HTR-8/SVneo (cell line): ENCODE data around the gene GPR82.
"Not testable (repeated sequence)": the region's sequence is repeated elsewhere in the genome, so short reads cannot be mapped to it uniquely, and the experiment has no call there.

Experiments used
- DNase-seq: peaks from one replicate; pipeline ENCODE4 v3.0.0; 2011; ENCODE audit warnings: low spot score, mixed read lengths; ENCODE audit not compliant: insufficient read length
- FAIRE-seq: peaks from 2 replicates; lab custom pipeline; 2011; peaks lifted over from hg19 to GRCh38; lab: Jason Lieb, UNC

Gene GPR82, protein sequence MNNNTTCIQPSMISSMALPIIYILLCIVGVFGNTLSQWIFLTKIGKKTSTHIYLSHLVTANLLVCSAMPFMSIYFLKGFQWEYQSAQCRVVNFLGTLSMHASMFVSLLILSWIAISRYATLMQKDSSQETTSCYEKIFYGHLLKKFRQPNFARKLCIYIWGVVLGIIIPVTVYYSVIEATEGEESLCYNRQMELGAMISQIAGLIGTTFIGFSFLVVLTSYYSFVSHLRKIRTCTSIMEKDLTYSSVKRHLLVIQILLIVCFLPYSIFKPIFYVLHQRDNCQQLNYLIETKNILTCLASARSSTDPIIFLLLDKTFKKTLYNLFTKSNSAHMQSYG

DNA sequence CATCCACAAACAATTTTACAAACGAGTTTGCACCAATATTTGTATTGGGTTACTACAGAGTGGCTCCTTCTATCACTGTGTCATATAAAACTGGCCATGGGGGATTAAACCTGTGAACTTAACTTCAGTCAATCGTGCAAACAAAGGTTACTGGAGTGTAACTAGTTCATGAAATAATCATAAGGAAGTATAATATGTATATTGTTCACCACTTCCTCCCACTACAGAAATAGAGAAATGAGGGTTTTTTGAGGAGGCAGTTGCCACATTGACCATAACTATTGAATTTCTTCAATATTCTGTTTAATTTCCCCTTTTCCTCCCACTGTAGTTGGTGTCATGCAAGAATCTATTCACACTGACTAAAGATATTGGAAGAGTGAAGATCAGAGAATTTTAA, at the start of gene GPR82:
Gene GPR82 (plus strand): TSS at position 356 of the 400 bp plus-strand sequence. CDS start 2,846 bp downstream, outside the sequence.
- FAIRE-seq (no peak), DNase-seq (no peak)

DNA sequence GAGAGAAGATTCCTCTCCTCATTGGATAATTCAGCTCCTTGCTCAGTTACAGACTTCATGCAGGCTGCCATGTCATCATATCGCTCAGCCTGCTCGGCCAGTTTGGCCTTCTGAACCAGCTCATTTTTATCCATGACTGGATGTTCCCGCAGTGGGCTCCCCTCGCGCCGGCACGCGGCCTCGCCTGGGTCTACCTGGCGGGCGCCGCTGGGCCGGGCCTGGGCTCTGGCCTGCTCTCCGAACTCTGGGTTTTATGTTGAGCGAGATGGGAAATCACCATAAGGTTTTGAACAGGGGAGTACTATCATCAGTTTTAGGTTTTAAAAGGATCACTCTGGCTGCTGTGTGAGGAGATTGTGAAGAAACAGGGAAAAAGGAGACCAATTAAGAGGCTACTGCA, 47.6 kb upstream of the GPR82 start:
- not testable (repeated sequence) for DNase-seq, FAIRE-seq

- no peak for DNase-seq
- no peak for FAIRE-seq
These were observed 46.6 kb upstream of the GPR82 start for GRCh38 chrX:41677183-41678060.

DNA sequence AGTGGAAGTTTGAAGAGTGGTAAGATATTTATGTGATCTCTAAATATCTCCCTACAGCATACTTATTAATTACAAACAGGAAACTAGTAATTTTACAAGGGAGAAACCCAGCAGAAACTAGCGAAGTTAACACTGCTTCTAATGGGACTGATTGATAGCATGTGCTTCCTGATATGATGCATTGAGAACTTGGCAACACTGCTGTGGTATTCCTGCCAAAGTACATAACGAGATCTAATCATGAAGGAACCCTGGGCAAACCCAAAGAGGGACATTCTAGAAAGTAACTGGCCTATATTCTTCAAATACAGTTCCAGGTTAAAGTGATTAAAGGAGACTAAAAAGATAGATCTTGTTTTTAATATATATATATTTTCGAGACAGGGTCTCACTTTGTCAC, 39.8 kb upstream of the GPR82 start:
- FAIRE-seq (no peak), DNase-seq (no peak)

- FAIRE-seq (no peak), DNase-seq (no peak)
These were observed 39.0 kb upstream of the GPR82 start for GRCh38 chrX:41684940-41685339.

GRCh38 chrX:41686788-41687187, 37.2 kb upstream of the GPR82 start:
- DNase-seq (no peak), FAIRE-seq (no peak)

GRCh38 chrX:41688156-41688555, 35.8 kb upstream of the GPR82 start:
- no peak for DNase-seq
- FAIRE-seq: no peak

DNA sequence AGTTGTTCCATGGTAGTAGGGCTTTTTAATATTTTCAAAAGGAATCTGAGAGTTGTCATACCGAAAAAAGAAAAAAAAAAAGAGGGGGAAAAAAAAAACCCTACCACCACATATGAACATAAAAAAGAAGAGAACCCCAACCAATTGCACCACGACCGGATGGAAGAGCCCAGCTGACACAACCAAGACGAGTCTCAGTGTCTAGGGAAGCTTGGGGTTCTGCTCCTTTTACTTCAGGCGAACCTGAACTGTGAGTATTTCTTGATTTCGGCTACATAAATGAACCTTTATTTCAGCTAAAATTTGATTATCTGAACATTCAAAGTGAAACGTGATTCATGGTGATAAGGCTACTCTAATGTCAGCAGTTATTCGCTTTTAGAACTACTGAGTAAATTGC, 35.1 kb upstream of the GPR82 start, which contains the start of gene GPR34:
Gene GPR34 (plus strand): TSS at position 139 of the 400 bp plus-strand sequence. CDS start 6,661 bp downstream, outside the sequence.
- FAIRE-seq (no peak), DNase-seq (no peak)

- no peak for FAIRE-seq
- DNase-seq: no peak
These were observed 34.3 kb upstream of the GPR82 start for GRCh38 chrX:41689711-41690110.

- FAIRE-seq (no peak), DNase-seq (no peak)
These were observed 31.7 kb upstream of the GPR82 start for GRCh38 chrX:41692162-41692749.

GRCh38 chrX:41693024-41693423, 31.0 kb upstream of the GPR82 start:
- DNase-seq: no peak
- no peak for FAIRE-seq

GRCh38 chrX:41695426-41695825, 28.6 kb upstream of the GPR82 start:
- no peak for FAIRE-seq

GRCh38 chrX:41703574-41704029, 20.4 kb upstream of the GPR82 start:
- FAIRE-seq (no peak), DNase-seq (no peak)

More at GRCh38 chrX:41695426-41695825, 28.6 kb upstream of the GPR82 start:
- no peak for DNase-seq

- no peak for DNase-seq
- FAIRE-seq: no peak
These were observed 18.9 kb upstream of the GPR82 start for GRCh38 chrX:41705042-41705441.

- no peak for DNase-seq
- no peak for FAIRE-seq
These were observed 18.2 kb upstream of the GPR82 start for GRCh38 chrX:41705680-41706374.

DNA sequence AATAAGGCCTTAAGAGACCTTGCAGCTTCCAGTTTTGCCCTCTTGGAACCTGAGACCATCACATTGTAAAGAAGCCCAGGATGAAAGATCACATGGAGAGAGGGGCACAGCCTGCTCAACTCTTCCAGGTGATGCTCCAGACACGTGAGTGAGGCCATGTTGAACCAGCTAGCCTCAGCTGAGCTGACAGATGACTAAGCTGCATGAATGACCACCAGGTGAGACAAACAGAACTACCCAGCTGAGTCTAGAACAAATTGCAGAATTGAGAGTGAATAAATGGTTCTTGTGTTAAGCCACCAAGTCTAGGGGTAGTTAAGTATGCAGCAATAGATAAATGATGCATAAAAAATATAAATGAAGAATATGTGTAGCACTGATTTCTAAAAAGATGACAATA, 16.8 kb upstream of the GPR82 start:
- no peak for FAIRE-seq
- DNase-seq: no peak

DNA sequence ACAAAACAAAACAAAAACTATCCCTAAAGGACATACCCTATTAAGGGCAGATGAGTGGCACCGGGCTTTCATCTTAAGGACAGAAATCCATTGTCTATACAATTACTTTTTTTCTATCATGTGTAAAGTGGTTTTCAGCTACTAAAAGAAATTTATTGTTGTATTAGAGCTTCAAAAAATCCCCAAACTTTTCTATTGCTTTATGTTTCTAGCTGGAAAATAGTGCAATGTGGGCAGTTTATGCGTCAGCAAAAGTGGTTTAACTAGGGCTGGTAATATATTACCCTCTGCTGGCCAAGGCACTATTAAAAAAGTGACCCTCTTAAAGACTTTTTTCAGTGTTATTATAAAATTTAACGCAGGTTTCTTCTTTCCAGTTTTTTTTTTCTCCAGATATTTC, 15.5 kb upstream of the GPR82 start:
- DNase-seq: no peak
- FAIRE-seq: no peak

DNA sequence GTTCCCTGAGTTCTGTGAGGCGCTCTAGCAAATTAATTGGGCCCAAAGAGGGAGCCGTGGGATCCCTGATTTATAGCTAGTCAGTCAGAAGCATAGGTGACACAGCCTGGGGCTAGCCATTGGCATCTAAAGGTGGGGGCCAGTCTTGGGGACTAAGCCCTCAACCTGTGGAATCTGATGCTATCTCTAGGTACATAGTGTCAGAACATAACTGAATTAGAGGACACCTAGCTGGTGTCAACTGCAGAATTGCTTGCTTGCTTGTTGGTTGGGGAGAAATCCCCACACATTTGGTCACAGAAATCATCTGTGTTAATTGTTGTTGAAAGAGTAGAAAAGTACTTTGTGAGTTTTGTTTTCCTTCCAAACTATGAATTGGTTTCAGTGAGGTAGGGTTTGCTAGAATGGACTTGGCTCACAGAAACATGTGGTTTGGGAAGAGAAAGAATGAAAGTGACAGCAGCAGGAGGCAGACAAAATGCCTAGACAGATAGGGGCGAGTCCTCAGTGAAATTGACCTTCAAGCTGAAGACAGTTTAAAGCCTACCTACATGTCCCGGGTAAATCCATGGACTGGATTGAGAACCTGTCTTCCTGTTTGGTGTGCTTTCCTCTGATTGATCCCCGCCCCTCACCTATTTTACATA, 12.8 kb upstream of the GPR82 start:
- FAIRE-seq: no peak
- DNase-seq: no peak

- FAIRE-seq (no peak), DNase-seq (no peak)
These were observed 7.8 kb upstream of the GPR82 start for GRCh38 chrX:41716222-41716621.
